ENCODE results near the gene NEK1. TPM values are rescaled to one million over a fixed set of nuclear protein-coding genes. Genes with fewer than 3 reads are reported as not detected.

NEK1 gene
- polyA plus RNA-seq, 1 of the 3 experiments (the other 2 are of a cell fraction): 2.0 TPM

- H3K27ac ChIP-seq (ENCODE audit: low read depth in 2 of 2, low read length in 1 of 2): no peak overlapping the region
- no peak overlapping the region for H3K4me3 ChIP-seq (ENCODE audit: low read depth in 2 of 2, low read length in 1 of 2)
- H2AFZ ChIP-seq (ENCODE audit: low read depth): no peak overlapping the region
- no peak overlapping the region for H3K4me2 ChIP-seq
- CTCF ChIA-PET: interaction anchor here (0.9 kb wide), 1 partner anchor 32 kb away, joined by 3 read pairs; no protein-coding TSS in a partner anchor
- H3K9me2 ChIP-seq: no peaks in the 10 kb centered on the region
- no peaks in the 10 kb centered on the region for H4K20me1 ChIP-seq (ENCODE audit: insufficient read depth)
- no peak for DNase-seq
- POLR2A ChIA-PET: no interaction called here
- TF ChIP-seq RXRA (IDR thresholded peaks at IDR 0.05; ENCODE audit: borderline replicate concordance, low read depth) (no peak), FOSL2 (IDR thresholded peaks at IDR 0.05; ENCODE audit: borderline replicate concordance, low read depth) (no peak), TEAD4 (IDR thresholded peaks at IDR 0.05; ENCODE audit: borderline replicate concordance, insufficient read depth) (no peak), CTCF (IDR thresholded peaks at IDR 0.05) (no peak), SIN3A (IDR thresholded peaks at IDR 0.05; ENCODE audit: borderline replicate concordance, low read depth, low read length) (no peak), NFIC (IDR thresholded peaks at IDR 0.05; ENCODE audit: borderline replicate concordance) (no peak), REST (IDR thresholded peaks at IDR 0.05; ENCODE audit: low read depth, low read length) (no peak), YY1 (IDR thresholded peaks at IDR 0.05; ENCODE audit: low read depth) (no peak), EZH2phosphoT487 (IDR thresholded peaks at IDR 0.05; ENCODE audit: borderline replicate concordance, low read depth) (no peak)
- H3K27me3 ChIP-seq (ENCODE audit: insufficient read depth): no peaks in the 10 kb centered on the region
- H3K9ac ChIP-seq: no peak overlapping the region
- H3F3A ChIP-seq (replicated peaks; ENCODE audit: insufficient read depth): no peaks in the 10 kb centered on the region
- H3K36me3 ChIP-seq (replicated peaks in 1 of 2; ENCODE audit: control insufficient read depth in 1 of 2, insufficient read depth in 2 of 2, low read length in 1 of 2): no peaks in the 10 kb centered on the region
- H3K4me1 ChIP-seq (ENCODE audit: control insufficient read depth in 1 of 2, insufficient read depth in 2 of 2, low read depth in 1 of 2, low read length in 1 of 2): peaks cover 0 to 9% of the 10 kb centered on the region in 2 experiments; a peak in 2 of 4 replicates
- H3K9me3 ChIP-seq: no peaks in the 10 kb centered on the region
- 86% methylated on average over 7 of the region's 7 CpGs for whole genome bisulfite sequencing (ENCODE audit: low lambda C conversion rate)
- H3K79me2 ChIP-seq (ENCODE audit: insufficient read depth): no peaks in the 10 kb centered on the region
Observed at GRCh38 chr4:169437299-169438047, 174.9 kb downstream of the NEK1 start.

- Histone ChIP-seq H3K4me1 (ENCODE audit: control insufficient read depth in 1 of 2, insufficient read depth in 2 of 2, low read depth in 1 of 2, low read length in 1 of 2) (peaks cover 0 to 9% of the 10 kb centered on the region in 2 experiments; a peak in 2 of 4 replicates), H3K9me3 (no peaks in the 10 kb centered on the region), H3K27me3 (ENCODE audit: insufficient read depth) (no peaks in the 10 kb centered on the region), H3K79me2 (ENCODE audit: insufficient read depth) (no peaks in the 10 kb centered on the region), H3F3A (replicated peaks; ENCODE audit: insufficient read depth) (peaks cover 4% of the 10 kb centered on the region), H3K36me3 (replicated peaks in 1 of 2; ENCODE audit: control insufficient read depth in 1 of 2, insufficient read depth in 2 of 2, low read length in 1 of 2) (no peaks in the 10 kb centered on the region), H3K4me3 (ENCODE audit: low read depth in 2 of 2, low read length in 1 of 2) (no peak overlapping the region), H3K27ac (ENCODE audit: low read depth in 2 of 2, low read length in 1 of 2) (no peak overlapping the region), H2AFZ (ENCODE audit: low read depth) (no peak overlapping the region), H3K9me2 (no peaks in the 10 kb centered on the region), H3K9ac (no peak overlapping the region), H3K4me2 (no peak overlapping the region), H4K20me1 (ENCODE audit: insufficient read depth) (no peaks in the 10 kb centered on the region)
- CTCF ChIA-PET: no interaction called here
- POLR2A ChIA-PET: no interaction called here
- no peak for DNase-seq
- TF ChIP-seq TAF1 (IDR thresholded peaks at IDR 0.05; ENCODE audit: borderline replicate concordance, low read depth, low read length): no peak
- no peak for TF ChIP-seq USF2 (IDR thresholded peaks at IDR 0.05; ENCODE audit: borderline replicate concordance, low read depth, low read length)
- TF ChIP-seq FOXJ3 (CRISPR knock-in tag; IDR thresholded peaks at IDR 0.05): no peak
- TF ChIP-seq CHD2 (IDR thresholded peaks at IDR 0.05; ENCODE audit: low read length, partially characterized antibody): no peak
- TF ChIP-seq PBX3 (IDR thresholded peaks at IDR 0.05): no peak
- TF ChIP-seq RXRA (IDR thresholded peaks at IDR 0.05; ENCODE audit: borderline replicate concordance, low read depth): no peak
- TF ChIP-seq JUND (IDR thresholded peaks at IDR 0.05): no peak
- TF ChIP-seq ELF1 (IDR thresholded peaks at IDR 0.05): no peak
- no peak for TF ChIP-seq MAX (IDR thresholded peaks at IDR 0.05; ENCODE audit: low read depth)
- no peak for TF ChIP-seq RCOR1 (IDR thresholded peaks at IDR 0.05; ENCODE audit: low read length)
- no peak for TF ChIP-seq RFX5 (IDR thresholded peaks at IDR 0.05; ENCODE audit: low read length)
- no peak for TF ChIP-seq TEAD4 (IDR thresholded peaks at IDR 0.05; ENCODE audit: borderline replicate concordance, insufficient read depth)
Observed at GRCh38 chr4:169436734-169437133, 175.6 kb downstream of the NEK1 start.
